Testis (tissue), 3 donors: Measurements from ENCODE around the gene MPL. TPM values are rescaled to one million over a fixed set of nuclear protein-coding genes. Genes with fewer than 3 reads are reported as not detected.

Experiments
- DNase-seq: peaks from one replicate; pipeline ENCODE4 v3.0.0-alpha.2; 2019
- H3K27ac ChIP-seq, 2 donors: fragments of 200-600 bp; sonication (generic); one replicate each; pipeline ENCODE4 v1.5.1; 2019
- H3K27me3 ChIP-seq: fragments of 200-600 bp; sonication (generic); one replicate; pipeline ENCODE4 v1.5.1; 2019
- H3K36me3 ChIP-seq: fragments of 200-600 bp; sonication (generic); one replicate; pipeline ENCODE4 v1.5.1; 2017; ENCODE audit warnings: low read depth; ENCODE audit errors: missing control alignments
- H3K4me1 ChIP-seq: fragments of 200-600 bp; sonication (generic); one replicate; pipeline ENCODE4 v1.5.1; 2019
- H3K4me3 ChIP-seq, 2 donors: fragments of 200-600 bp; sonication (generic); one replicate each; pipeline ENCODE4 v1.5.1; 2017 to 2019
- H3K9me3 ChIP-seq: fragments of 200-600 bp; sonication (generic); one replicate; pipeline ENCODE4 v1.5.1; 2017
- CTCF ChIP-seq, 3 experiments: fragments of 450-650 bp in 2 of 3; fragments of 200-600 bp in 1 of 3; sonication (generic) in 1 of 3; IDR thresholded peaks; one replicate each; pipeline ENCODE4 v1.5.1; 2016 to 2019; ENCODE audit warnings: antibody characterized with exemption in 3 of 3, mild to moderate bottlenecking in 2 of 3, moderate library complexity in 1 of 3
- POLR2A ChIP-seq: fragments of 450-650 bp; IDR thresholded peaks from one replicate; pipeline ENCODE4 v1.6.1; 2017; ENCODE audit warnings: antibody characterized with exemption, mild to moderate bottlenecking, moderate library complexity
- WGBS, 2 donors: methylation state at CpG; one replicate each; pipeline ENCODE4 v1.1.5; 2018; 5-methylcytosine and 5-hydroxymethylcytosine counted together
- intact Hi-C: fragments of 100-400 bp; cut with DNase I; formaldehyde crosslinking; loops from one replicate; pipeline ENCODE4 v1.15.1; 2023; ENCODE audit warnings: low total_unique reads
- polyA plus RNA-seq: library from polyadenylated mRNA; stranded (reverse); fragments of 350-450 nt; fragmentation: Illumina TruSeq; extraction: RNeasy Lipid Tissue Mini Kit (QIAGEN cat#74804); gene quantifications from one replicate; pipeline ENCODE4 v1.2.3, GENCODE V29; 2014; ENCODE audit warnings: low read depth, low replicate concordance; ENCODE audit not compliant: insufficient read depth
- total RNA-seq, 2 donors: library from RNA; depleted of rRNA; stranded (reverse); fragments of >200 nt; gene quantifications; one replicate each; pipeline ENCODE4 v1.2.3, GENCODE V29; 2016

MPL gene
- total and polyA plus RNA-seq, 3 donors from 2014 or later, result 0.32 to 0.56 (median 0.47) TPM

DNA sequence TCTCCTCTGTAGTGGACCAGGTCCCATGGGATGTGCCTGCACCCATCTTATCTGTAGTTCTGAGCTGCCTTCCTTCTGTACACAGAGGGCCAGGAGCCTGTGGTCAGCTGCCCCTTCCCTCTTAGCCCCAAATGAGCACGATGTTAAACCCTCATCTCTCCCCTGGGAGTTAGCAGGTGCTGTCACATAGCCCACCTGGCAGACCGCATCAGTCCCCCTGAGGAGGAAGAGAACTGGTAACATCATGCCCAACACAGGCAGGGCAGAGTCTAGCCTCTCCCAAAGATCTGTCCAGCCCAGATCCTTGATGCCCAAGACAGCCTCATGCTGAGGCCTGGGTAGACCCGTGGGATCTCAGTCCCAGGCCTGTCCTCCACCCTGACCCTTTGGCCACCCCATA lies 32.2 kb upstream of the MPL start:
- WGBS, 2 donors, result 71 to 83% methylated on average over 2 to 3 of the region's 3 CpGs
- no peak for DNase-seq
- Histone ChIP-seq H3K4me3 (no peak overlapping the region), H3K36me3 (no peaks in the 10 kb centered on the region), H3K9me3 (no peaks in the 10 kb centered on the region), H3K27me3 (no peaks in the 10 kb centered on the region), H3K4me1 (peaks cover 5% of the 10 kb centered on the region), H3K27ac (no peak overlapping the region)
- intact Hi-C loops, result no loop called here
- no peak for TF ChIP-seq CTCF (IDR thresholded peaks at IDR 0.05)
- TF ChIP-seq POLR2A, result no peak

DNA sequence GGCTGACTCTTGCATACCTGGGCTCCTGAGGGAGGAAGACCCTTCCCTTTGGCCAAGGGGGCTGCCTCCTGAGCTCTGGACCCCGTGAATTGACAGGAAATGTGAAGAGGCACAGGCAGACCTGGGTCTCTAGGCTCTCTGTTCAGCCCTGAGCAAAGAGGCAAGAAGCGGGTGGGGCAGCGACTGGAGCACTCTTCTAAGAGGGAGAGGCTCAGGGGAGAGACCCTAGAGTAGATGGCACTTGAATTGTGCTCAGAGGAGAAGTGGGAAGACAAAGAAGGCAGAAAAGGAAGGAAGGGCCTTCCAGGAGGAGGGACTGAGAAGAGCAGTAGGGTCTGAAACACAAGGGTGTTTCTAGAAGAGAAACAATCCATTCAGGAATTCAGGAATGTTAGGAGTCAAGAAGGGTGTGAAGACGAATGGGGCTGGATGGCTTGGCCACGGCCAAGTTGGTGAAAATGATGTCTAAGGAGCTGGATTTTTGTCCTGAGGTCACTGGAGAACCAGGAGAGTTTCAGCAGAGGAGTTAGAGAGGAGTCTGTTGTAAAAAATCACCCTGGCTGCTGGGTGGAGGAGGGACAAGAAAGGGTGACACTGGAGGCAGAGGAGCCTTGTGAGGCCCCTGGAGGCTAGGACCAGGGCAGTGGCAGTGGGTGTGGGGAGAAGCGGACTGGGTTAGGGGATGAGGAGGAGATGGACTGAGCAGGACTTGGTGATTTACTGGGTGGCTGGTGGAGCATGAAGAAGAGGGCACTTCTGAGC lies 31.5 kb upstream of the MPL start:
- peaks cover 5% of the 10 kb centered on the region for H3K4me1 ChIP-seq
- no peaks in the 10 kb centered on the region for H3K9me3 ChIP-seq
- WGBS, 2 donors, result 79 to 87% methylated on average over 5 to 6 of the region's 6 CpGs
- no peak overlapping the region for H3K4me3 ChIP-seq
- H3K27me3 ChIP-seq, result no peaks in the 10 kb centered on the region
- no peak overlapping the region for H3K27ac ChIP-seq
- TF ChIP-seq CTCF (IDR thresholded peaks at IDR 0.05) (no peak), POLR2A (no peak)
- intact Hi-C loops, result no loop called here
- no peaks in the 10 kb centered on the region for H3K36me3 ChIP-seq
- DNase-seq, result no peak

DNA sequence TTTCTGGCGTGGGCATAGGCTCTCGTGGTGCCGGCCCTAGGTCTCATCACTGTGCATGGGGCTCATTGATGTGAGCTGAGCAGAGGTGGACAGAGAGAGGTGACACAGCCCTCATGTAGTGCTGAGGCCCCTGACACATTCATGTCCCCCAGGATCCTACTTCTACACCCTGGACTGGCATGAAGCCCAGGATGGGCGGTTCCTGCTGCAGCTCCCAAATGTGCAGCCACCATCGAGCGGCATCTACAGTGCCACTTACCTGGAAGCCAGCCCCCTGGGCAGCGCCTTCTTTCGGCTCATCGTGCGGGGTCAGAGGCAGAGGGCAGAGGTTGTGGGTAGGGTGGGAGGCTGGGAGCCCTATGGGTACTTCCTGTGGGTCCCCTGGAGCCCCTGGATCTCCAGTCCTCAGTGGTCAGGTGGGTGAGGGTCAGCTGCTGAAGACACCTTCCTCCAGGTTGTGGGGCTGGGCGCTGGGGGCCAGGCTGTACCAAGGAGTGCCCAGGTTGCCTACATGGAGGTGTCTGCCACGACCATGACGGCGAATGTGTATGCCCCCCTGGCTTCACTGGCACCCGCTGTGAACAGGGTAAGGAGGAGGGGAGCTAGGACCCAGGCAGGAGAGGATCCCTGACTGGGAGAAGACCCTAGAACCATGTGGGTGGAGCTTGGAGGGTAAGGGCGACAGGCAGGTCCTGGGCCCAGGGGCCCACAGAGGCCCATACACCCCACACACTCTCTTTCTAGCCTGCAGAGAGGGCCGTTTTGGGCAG lies 30.7 kb upstream of the MPL start:
- Histone ChIP-seq H3K9me3 (no peaks in the 10 kb centered on the region), H3K36me3 (no peaks in the 10 kb centered on the region), H3K4me3 (no peak overlapping the region), H3K4me1 (peaks cover 5% of the 10 kb centered on the region), H3K27ac (no peak overlapping the region), H3K27me3 (no peaks in the 10 kb centered on the region)
- intact Hi-C loops, result no loop called here
- TF ChIP-seq CTCF (IDR thresholded peaks at IDR 0.05) (no peak), POLR2A (no peak)
- 91 to 97% methylated on average over 11 to 17 of the region's 17 CpGs for WGBS, 2 donors
- DNase-seq, result no peak

GRCh38 chr1:43307458-43308158 lies 30.0 kb upstream of the MPL start:
- WGBS, 2 donors, result 93 to 95% methylated on average over 8 to 9 of the region's 9 CpGs
- Histone ChIP-seq H3K27ac (no peak overlapping the region), H3K36me3 (no peaks in the 10 kb centered on the region), H3K27me3 (no peaks in the 10 kb centered on the region), H3K4me1 (peaks cover 5% of the 10 kb centered on the region), H3K9me3 (no peaks in the 10 kb centered on the region), H3K4me3 (no peak overlapping the region)
- no peak for DNase-seq
- intact Hi-C loops, result no loop called here
- no peak for TF ChIP-seq CTCF (IDR thresholded peaks at IDR 0.05)
- no peak for TF ChIP-seq POLR2A
